CD4-positive, alpha-beta T cell treated with Interleukin-6 at 100 ng/mL for 8 hours (primary cell): ENCODE data around the gene POLR2L.

ENCODE experiments used
- DNase-seq: peaks from one replicate; pipeline ENCODE4 v3.0.0-alpha.2; 2020; ENCODE audit warnings: mixed read lengths, low spot score

The POLR2L gene

GRCh38 chr11:842370-843002 is at the start of gene POLR2L, which contains the start of gene TSPAN4:
Gene POLR2L, minus strand, starts transcription at chr11:842529. Its CDS starts 21 bp downstream, at chr11:842508.
Gene TSPAN4, plus strand, starts transcription at chr11:842852. Its CDS starts 7,453 bp downstream, at chr11:850305.
- peak; percentile 80 for DNase-seq

GRCh38 chr11:890794-891540 is 48.6 kb upstream of the POLR2L start:
- DNase-seq, result no peak

GRCh38 chr11:889687-890475 is 47.6 kb upstream of the POLR2L start:
- DNase-seq, result no peak

- no peak for DNase-seq
Measured at GRCh38 chr11:889257-889656, 46.9 kb upstream of the POLR2L start.

GRCh38 chr11:888310-889212 is 46.2 kb upstream of the POLR2L start:
- no peak for DNase-seq

GRCh38 chr11:887589-887988 is 45.3 kb upstream of the POLR2L start:
- DNase-seq, result no peak

GRCh38 chr11:886568-886967 is 44.2 kb upstream of the POLR2L start:
- DNase-seq, result no peak

- no peak for DNase-seq
Measured at GRCh38 chr11:884578-885070, 42.3 kb upstream of the POLR2L start.

- no peak for DNase-seq
Measured at GRCh38 chr11:883527-883926, 41.2 kb upstream of the POLR2L start.

GRCh38 chr11:882596-882995 is 40.3 kb upstream of the POLR2L start:
- DNase-seq, result no peak

GRCh38 chr11:880447-880846 is 38.1 kb upstream of the POLR2L start:
- DNase-seq, result no peak

- no peak for DNase-seq
Measured at GRCh38 chr11:877565-877964, 35.2 kb upstream of the POLR2L start.

- DNase-seq, result no peak
Measured at GRCh38 chr11:876545-876944, 34.2 kb upstream of the POLR2L start.

GRCh38 chr11:875769-876301 is 33.5 kb upstream of the POLR2L start:
- no peak for DNase-seq

- DNase-seq, result no peak
Measured at GRCh38 chr11:875203-875602, 32.9 kb upstream of the POLR2L start.

GRCh38 chr11:873706-874105 is 31.4 kb upstream of the POLR2L start:
- DNase-seq, result no peak

- DNase-seq, result no peak
Measured at GRCh38 chr11:872799-873198, 30.5 kb upstream of the POLR2L start.

- DNase-seq, result no peak
Measured at GRCh38 chr11:871472-871871, 29.1 kb upstream of the POLR2L start.

- no peak for DNase-seq
Measured at GRCh38 chr11:870418-870817, 28.1 kb upstream of the POLR2L start.

- DNase-seq, result no peak
Measured at GRCh38 chr11:870127-870413, 27.7 kb upstream of the POLR2L start.

GRCh38 chr11:869399-870126 is 27.2 kb upstream of the POLR2L start:
- no peak for DNase-seq
